NCI-H748 (cell line): ENCODE measurements around the gene DCAKD.

Experiments used
- DNase-seq: peaks from one replicate; lab custom pipeline; 2025; ENCODE audit not compliant: unreplicated experiment; lab: John Stamatoyannopoulos, UW

The DCAKD gene

GRCh38 chr17:44976206-44976605 lies 75.2 kb downstream of the DCAKD start:
- DNase-seq: peak; percentile 31
